Neural cell (in vitro differentiated cells): ENCODE results near the gene MAP3K7. TPM values are rescaled to one million over a fixed set of nuclear protein-coding genes. Genes with fewer than 3 reads are reported as not detected.

Experiments used
- H2AFZ ChIP-seq: fragments of 200-600, 300-800 bp; sonication (generic), shearing (Covaris generic); 2 replicates; pipeline ENCODE4 v1.6.0; 2014; ENCODE audit warnings: low read depth, mild to moderate bottlenecking, antibody characterized with exemption, low read length, moderate library complexity
- H3F3A ChIP-seq: fragments of 200-600 bp; shearing (Covaris generic); 2 replicates; pipeline ENCODE4 v1.6.1; 2016; ENCODE audit warnings: mild to moderate bottlenecking, moderate library complexity, mixed read lengths, antibody characterized with exemption, low read length; ENCODE audit not compliant: insufficient read depth, poor library complexity, severe bottlenecking
- H3K27ac ChIP-seq: fragments of 200-600, 300-800 bp; sonication (generic), shearing (Covaris generic); 2 replicates; pipeline ENCODE4 v1.5.1; 2014; ENCODE audit warnings: mild to moderate bottlenecking, low read length, moderate library complexity
- H3K27me3 ChIP-seq: fragments of 300-800, 200-600 bp; sonication (generic), shearing (Covaris generic); 2 replicates; pipeline ENCODE4 v1.6.0; 2014; ENCODE audit warnings: mild to moderate bottlenecking, low read depth, low read length, moderate library complexity; ENCODE audit not compliant: insufficient read depth
- H3K36me3 ChIP-seq: fragments of 300-800, 200-600 bp; sonication (generic), shearing (Covaris generic); 2 replicates; pipeline ENCODE4 v1.5.1; 2014; ENCODE audit warnings: mild to moderate bottlenecking, antibody characterized with exemption, low read length, moderate library complexity; ENCODE audit not compliant: insufficient read depth
- H3K4me2 ChIP-seq: fragments of 300-800, 200-600 bp; sonication (generic), shearing (Covaris generic); 2 replicates; pipeline ENCODE4 v1.6.0; 2014; ENCODE audit warnings: mild to moderate bottlenecking, low read length
- H3K4me3 ChIP-seq: fragments of 300-800, 200-600 bp; sonication (generic), shearing (Covaris generic); 2 replicates; pipeline ENCODE4 v1.5.1; 2014; ENCODE audit warnings: mild to moderate bottlenecking, low read length, moderate library complexity
- H3K79me2 ChIP-seq: fragments of 200-600 bp; shearing (Covaris generic); replicated peaks from 2 replicates; pipeline ENCODE4 v1.6.0; 2014; ENCODE audit warnings: mild to moderate bottlenecking, low read length, moderate library complexity; ENCODE audit not compliant: insufficient read depth
- H3K9ac ChIP-seq: fragments of 300-800, 200-600 bp; sonication (generic), shearing (Covaris generic); 2 replicates; pipeline ENCODE4 v1.6.1; 2016; ENCODE audit warnings: mild to moderate bottlenecking, low read length, mixed read lengths
- H3K9me2 ChIP-seq: fragments of 200-600 bp; shearing (Covaris generic); 2 replicates; pipeline ENCODE4 v1.6.1; 2016; ENCODE audit warnings: mild to moderate bottlenecking, low read length, mixed read lengths; ENCODE audit not compliant: insufficient read depth
- H3K9me3 ChIP-seq: fragments of 200-600, 300-800 bp; sonication (generic), shearing (Covaris generic); 2 replicates; pipeline ENCODE4 v1.6.1; 2016; ENCODE audit warnings: mild to moderate bottlenecking, mixed run types, low read length, moderate library complexity, mixed read lengths
- H4K20me1 ChIP-seq: fragments of 200-600 bp; shearing (Covaris generic); 2 replicates; pipeline ENCODE4 v1.6.1; 2016; ENCODE audit warnings: mild to moderate bottlenecking, mixed run types; ENCODE audit not compliant: insufficient read depth
- EP300 ChIP-seq: fragments of 450-650 bp; conservative IDR thresholded peaks from 2 replicates; pipeline ENCODE4 v1.6.1; 2014; ENCODE audit warnings: antibody characterized with exemption, mild to moderate bottlenecking, moderate library complexity; ENCODE audit not compliant: poor library complexity, severe bottlenecking
- EZH2 ChIP-seq: fragments of 200-600, 300-800 bp; shearing (Covaris generic), sonication (generic); IDR thresholded peaks from 2 replicates; pipeline ENCODE4 v1.6.1; 2014; ENCODE audit warnings: antibody characterized with exemption, low read length, borderline replicate concordance, mild to moderate bottlenecking; ENCODE audit not compliant: insufficient read depth, poor library complexity, severe bottlenecking
- MXI1 ChIP-seq: fragments of 450-650 bp; conservative IDR thresholded peaks from 2 replicates; pipeline ENCODE4 v1.6.1; 2014; ENCODE audit warnings: antibody characterized with exemption, mild to moderate bottlenecking; ENCODE audit not compliant: poor library complexity, severe bottlenecking
- POLR2AphosphoS5 ChIP-seq: IDR thresholded peaks from 2 replicates; pipeline ENCODE4 v1.6.1; 2012
- RAD21 ChIP-seq: fragments of 450-650 bp; conservative IDR thresholded peaks from 2 replicates; pipeline ENCODE4 v1.6.1; 2014; ENCODE audit warnings: antibody characterized with exemption, mild to moderate bottlenecking, moderate library complexity
- SMC3 ChIP-seq: fragments of 450-650 bp; conservative IDR thresholded peaks from 2 replicates; pipeline ENCODE4 v1.6.1; 2014; ENCODE audit warnings: antibody characterized with exemption, mild to moderate bottlenecking, moderate library complexity; ENCODE audit not compliant: poor library complexity
- TAF1 ChIP-seq: IDR thresholded peaks from 2 replicates; pipeline ENCODE4 v1.6.1; 2012; ENCODE audit warnings: low read depth
- polyA plus RNA-seq: library from polyadenylated mRNA; depleted of rRNA; stranded (reverse); fragments of >200 nt; gene quantifications from 2 replicates; pipeline ENCODE4 v1.2.3, GENCODE V29; 2014
- TF ChIP-seq, protein P1 (sequence below): fragments of 450-650 bp; IDR thresholded peaks from 2 replicates; pipeline ENCODE4 v1.5.1; 2014; ENCODE audit warnings: antibody characterized with exemption, mild to moderate bottlenecking, moderate library complexity; ENCODE audit not compliant: poor library complexity, severe bottlenecking
- TF ChIP-seq, protein P2 (sequence below): IDR thresholded peaks from 2 replicates; pipeline ENCODE4 v1.6.1; 2012; ENCODE audit warnings: borderline replicate concordance

MAP3K7 gene
- polyA plus RNA-seq, 1 donor from 2014 or later, result 71.6 TPM

DNA sequence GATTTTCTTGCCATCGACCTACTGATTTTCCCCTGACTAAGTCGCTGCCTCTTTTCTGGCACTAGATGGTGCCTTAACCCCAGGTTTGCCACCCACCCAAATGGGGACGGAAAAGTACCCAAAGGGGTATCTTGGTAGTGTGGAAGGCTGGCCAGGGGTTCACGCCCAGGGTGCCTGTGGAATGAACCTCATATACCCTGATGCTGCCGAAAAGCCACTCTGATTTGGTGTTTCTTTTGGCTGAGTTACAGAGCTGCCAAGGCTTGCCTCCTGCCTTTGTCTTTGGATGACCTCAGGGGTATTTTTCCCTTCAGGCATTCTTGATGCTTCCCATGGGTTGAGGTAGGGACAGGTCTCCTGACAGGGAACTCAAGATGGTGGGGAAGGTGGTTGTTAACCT, 78.1 kb downstream of the MAP3K7 start:
- Histone ChIP-seq H3K4me3 (no peak overlapping the region), H3K9ac (no peak overlapping the region), H4K20me1 (no peaks in the 10 kb centered on the region), H3K27me3 (no peaks in the 10 kb centered on the region), H3K79me2 (no peaks in the 10 kb centered on the region), H2AFZ (no peak overlapping the region), H3K9me2 (no peaks in the 10 kb centered on the region), H3K9me3 (no peaks in the 10 kb centered on the region), H3K4me2 (no peak overlapping the region), H3F3A (no peaks in the 10 kb centered on the region), H3K36me3 (peaks cover 4% of the 10 kb centered on the region), H3K27ac (no peak overlapping the region)
- TF ChIP-seq EZH2, result no peak

DNA sequence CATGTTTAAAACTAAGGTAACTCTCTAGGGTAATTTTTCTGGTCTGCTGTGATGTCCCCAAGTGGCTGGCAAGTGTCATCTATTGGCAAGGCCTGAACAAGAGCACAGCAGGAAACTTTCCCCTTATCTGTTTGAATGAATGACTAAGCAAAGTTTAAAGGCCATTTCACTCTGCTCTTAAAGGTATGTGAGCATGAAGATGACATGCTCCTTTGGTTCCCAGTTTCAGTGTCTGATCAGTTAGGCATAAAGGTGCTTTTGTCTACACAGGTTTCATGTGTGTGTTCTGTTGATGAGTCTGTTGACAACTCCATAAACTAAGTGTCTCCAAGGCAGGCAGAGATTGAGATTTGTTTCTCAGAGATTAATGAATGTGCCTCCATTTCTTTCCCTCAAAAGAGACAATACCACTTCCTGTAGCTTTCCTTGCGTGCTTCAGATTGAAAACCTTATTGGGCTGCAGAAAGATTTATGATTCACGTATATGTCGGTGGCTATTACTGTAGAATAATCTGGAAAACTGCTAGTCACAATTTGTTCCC, 83.9 kb downstream of the MAP3K7 start:
- Histone ChIP-seq H3K27me3 (no peaks in the 10 kb centered on the region), H3K4me3 (no peak overlapping the region), H3F3A (peaks cover 3% of the 10 kb centered on the region), H2AFZ (no peak overlapping the region), H3K4me2 (no peak overlapping the region), H3K9me3 (no peaks in the 10 kb centered on the region), H3K9me2 (no peaks in the 10 kb centered on the region), H4K20me1 (no peaks in the 10 kb centered on the region), H3K36me3 (no peaks in the 10 kb centered on the region), H3K27ac (no peak overlapping the region), H3K9ac (no peak overlapping the region), H3K79me2 (no peaks in the 10 kb centered on the region)
- TF ChIP-seq RAD21 (no peak), EZH2 (no peak), EP300 (no peak), SMC3 (no peak), MXI1 (no peak), POLR2AphosphoS5 (no peak), TAF1 (no peak)
- TF ChIP-seq, protein P1, sequence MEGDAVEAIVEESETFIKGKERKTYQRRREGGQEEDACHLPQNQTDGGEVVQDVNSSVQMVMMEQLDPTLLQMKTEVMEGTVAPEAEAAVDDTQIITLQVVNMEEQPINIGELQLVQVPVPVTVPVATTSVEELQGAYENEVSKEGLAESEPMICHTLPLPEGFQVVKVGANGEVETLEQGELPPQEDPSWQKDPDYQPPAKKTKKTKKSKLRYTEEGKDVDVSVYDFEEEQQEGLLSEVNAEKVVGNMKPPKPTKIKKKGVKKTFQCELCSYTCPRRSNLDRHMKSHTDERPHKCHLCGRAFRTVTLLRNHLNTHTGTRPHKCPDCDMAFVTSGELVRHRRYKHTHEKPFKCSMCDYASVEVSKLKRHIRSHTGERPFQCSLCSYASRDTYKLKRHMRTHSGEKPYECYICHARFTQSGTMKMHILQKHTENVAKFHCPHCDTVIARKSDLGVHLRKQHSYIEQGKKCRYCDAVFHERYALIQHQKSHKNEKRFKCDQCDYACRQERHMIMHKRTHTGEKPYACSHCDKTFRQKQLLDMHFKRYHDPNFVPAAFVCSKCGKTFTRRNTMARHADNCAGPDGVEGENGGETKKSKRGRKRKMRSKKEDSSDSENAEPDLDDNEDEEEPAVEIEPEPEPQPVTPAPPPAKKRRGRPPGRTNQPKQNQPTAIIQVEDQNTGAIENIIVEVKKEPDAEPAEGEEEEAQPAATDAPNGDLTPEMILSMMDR, result no peak
- TF ChIP-seq, protein P2, sequence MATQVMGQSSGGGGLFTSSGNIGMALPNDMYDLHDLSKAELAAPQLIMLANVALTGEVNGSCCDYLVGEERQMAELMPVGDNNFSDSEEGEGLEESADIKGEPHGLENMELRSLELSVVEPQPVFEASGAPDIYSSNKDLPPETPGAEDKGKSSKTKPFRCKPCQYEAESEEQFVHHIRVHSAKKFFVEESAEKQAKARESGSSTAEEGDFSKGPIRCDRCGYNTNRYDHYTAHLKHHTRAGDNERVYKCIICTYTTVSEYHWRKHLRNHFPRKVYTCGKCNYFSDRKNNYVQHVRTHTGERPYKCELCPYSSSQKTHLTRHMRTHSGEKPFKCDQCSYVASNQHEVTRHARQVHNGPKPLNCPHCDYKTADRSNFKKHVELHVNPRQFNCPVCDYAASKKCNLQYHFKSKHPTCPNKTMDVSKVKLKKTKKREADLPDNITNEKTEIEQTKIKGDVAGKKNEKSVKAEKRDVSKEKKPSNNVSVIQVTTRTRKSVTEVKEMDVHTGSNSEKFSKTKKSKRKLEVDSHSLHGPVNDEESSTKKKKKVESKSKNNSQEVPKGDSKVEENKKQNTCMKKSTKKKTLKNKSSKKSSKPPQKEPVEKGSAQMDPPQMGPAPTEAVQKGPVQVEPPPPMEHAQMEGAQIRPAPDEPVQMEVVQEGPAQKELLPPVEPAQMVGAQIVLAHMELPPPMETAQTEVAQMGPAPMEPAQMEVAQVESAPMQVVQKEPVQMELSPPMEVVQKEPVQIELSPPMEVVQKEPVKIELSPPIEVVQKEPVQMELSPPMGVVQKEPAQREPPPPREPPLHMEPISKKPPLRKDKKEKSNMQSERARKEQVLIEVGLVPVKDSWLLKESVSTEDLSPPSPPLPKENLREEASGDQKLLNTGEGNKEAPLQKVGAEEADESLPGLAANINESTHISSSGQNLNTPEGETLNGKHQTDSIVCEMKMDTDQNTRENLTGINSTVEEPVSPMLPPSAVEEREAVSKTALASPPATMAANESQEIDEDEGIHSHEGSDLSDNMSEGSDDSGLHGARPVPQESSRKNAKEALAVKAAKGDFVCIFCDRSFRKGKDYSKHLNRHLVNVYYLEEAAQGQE, result no peak

DNA sequence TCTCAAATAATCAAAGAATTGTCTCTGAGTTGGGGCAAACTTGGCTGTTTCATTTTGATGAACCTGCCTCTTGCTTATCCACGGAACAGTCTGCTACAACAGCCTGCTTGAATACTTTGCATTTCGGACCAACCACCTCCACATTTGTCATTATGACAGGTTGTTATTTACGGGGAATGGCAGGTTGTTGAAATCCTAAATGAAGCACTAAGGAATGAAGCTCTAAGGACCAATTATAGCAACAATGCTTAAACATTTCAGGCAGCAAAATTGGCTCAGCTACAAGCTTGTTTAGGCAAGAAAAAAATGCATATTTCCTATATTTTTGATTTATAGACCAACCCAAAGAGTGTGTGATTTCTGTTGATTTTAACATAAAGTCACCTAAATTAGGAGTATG, 84.5 kb downstream of the MAP3K7 start:
- H3K4me3 ChIP-seq, result no peak overlapping the region
- no peaks in the 10 kb centered on the region for H3K27me3 ChIP-seq
- H3K9ac ChIP-seq, result no peak overlapping the region
- no peaks in the 10 kb centered on the region for H3K79me2 ChIP-seq
- H4K20me1 ChIP-seq, result no peaks in the 10 kb centered on the region
- TF ChIP-seq RAD21 (no peak), TAF1 (no peak), POLR2AphosphoS5 (no peak), MXI1 (no peak), EZH2 (no peak), SMC3 (no peak)
- TF ChIP-seq, protein P2, result no peak
- TF ChIP-seq, protein P1, result no peak
- peaks cover 3% of the 10 kb centered on the region for H3F3A ChIP-seq
- H3K9me2 ChIP-seq, result no peaks in the 10 kb centered on the region
- H3K36me3 ChIP-seq, result no peaks in the 10 kb centered on the region
- no peak overlapping the region for H3K27ac ChIP-seq
- H2AFZ ChIP-seq, result no peak overlapping the region
- H3K4me2 ChIP-seq, result no peak overlapping the region
- no peaks in the 10 kb centered on the region for H3K9me3 ChIP-seq
